KBM-7 (cell line): ENCODE measurements around the gene DCAF6.

Source experiments
- DNase-seq: peaks from one replicate; pipeline ENCODE4 v3.0.0-alpha.2; 2015
- in situ Hi-C: fragments of 300-500 bp; cut with MboI; formaldehyde crosslinking; loops from 2 replicates; pipeline ENCODE4 v1.14.3; 2020; ENCODE audit warnings: low sequenced_read_pairs, low pct_unique_long_range_greater_than_20kb, mixed read lengths

Gene DCAF6

DNA sequence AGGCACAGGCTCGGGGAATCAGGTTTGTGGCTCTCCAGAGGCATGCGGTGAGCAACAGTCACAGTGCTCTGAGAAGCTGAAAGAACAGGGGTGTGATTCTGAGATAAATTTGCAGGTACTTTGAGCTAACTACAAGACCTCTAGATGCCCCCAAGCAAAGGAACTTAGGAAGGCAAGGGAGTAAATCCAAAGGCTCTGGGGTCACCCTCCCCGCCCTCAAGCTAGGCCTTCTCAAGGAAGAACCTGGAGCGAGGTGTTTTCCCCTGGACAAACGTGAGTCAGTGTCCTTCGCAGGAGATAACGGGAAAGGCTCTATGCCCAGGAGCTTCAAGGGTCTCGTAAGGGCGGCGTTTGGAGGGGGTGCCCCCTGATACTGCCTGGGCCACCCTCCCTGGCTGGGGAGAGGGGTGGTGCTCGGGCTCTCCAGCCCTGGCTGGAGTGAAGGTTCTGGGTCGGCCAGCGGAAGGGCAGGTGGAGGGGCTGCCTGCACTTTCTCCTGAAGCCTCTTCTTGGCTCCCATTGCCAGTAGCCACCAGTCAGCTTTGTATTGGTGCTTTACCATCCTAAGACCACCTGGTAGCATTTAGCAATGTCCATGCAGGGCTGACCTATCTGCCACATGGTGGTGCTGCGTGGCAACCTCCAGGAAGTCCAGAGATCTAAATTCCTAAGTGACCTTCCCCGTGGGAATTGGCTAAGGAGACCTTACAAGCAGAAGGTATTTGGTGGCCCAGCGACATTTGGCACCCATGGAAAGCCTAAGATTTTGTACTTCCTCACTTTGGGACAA lies 156.3 kb downstream of the DCAF6 start:
- no peak for DNase-seq
- in situ Hi-C loops: no loop called here

DNA sequence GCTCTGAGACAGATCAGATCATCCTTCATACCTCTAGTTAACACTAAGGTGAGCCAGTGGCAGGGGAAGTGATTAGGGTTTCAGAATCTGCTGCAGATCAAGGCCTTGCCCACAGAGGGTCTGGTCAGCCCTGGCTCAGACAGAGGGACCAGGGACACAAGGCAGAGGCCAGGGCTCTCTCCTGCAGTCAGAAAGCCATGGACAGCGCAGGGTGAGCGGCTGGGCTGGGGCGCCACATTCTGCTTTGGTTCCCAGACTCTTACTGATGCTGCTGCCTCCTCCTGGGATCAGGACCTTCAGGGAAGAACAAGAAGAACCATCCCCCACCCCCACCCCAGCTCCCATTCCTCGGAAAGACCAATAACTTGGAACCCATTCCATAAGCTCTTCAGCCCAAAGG lies 157.1 kb downstream of the DCAF6 start:
- no peak for DNase-seq
- in situ Hi-C loops: no loop called here

DNA sequence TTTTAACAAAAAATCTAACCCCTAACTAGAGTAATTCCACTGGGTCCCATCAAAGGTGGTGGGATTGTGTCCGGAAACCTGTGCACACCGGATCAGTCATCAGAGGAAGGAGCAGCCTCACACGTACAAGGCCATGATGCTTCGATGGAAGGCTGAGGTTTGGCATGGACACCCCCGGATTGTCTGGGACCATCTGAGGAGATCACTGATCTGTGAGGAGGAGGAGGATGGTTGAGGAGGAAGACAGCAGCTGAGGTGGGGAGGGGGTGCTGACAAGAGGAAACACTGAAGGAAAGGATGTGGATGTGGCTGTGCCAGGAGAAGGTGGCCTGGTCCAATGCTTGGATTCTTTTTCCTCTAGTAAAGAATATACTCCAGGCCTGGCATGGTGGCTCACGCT lies 159.0 kb downstream of the DCAF6 start:
- in situ Hi-C loops: no loop called here

DNA sequence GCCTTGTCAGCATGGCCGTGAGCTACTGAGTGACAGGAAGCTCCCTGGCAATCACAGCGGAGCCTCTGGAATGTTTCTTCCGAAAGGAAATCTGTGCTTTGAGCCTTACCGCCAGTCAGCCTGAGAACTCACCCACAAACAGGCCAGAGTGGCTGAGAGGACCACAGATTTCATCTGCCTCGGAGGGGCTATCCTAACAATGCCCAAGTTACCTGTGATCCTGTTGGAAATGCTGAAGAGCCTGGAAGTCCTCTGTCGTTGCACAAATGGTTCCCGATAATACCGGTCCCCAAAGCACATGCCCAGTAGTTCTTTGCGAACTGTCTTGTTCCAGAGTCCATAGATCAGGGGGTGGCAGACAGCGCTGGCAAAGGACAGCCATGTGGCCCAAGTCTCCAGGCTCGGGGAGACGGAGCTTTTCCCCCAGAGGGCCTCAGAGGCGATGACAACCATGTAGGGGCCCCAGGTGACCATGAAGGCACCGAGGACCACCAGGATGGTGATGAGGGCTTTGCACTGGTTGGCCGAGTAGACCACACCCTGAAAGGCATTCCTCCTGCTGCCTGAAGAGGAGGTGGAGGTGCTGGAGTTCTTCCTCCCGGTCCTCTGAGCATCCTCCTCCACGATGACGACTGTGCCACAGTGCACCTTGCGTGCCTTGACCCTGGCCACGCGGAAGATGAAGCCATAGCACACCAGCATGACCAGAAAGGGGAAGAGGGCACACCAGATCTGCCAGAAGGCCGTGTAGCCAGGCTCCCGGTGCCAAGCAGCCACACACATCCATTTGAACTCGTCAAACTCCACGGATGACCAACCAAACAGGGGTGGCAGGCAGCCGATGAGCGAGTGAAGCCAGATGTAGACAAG lies 160.0 kb downstream of the DCAF6 start:
- DNase-seq: no peak
- in situ Hi-C loops: no loop called here

More for the DNA sequence above, 159.0 kb downstream of the DCAF6 start:
- DNase-seq: no peak

DNA sequence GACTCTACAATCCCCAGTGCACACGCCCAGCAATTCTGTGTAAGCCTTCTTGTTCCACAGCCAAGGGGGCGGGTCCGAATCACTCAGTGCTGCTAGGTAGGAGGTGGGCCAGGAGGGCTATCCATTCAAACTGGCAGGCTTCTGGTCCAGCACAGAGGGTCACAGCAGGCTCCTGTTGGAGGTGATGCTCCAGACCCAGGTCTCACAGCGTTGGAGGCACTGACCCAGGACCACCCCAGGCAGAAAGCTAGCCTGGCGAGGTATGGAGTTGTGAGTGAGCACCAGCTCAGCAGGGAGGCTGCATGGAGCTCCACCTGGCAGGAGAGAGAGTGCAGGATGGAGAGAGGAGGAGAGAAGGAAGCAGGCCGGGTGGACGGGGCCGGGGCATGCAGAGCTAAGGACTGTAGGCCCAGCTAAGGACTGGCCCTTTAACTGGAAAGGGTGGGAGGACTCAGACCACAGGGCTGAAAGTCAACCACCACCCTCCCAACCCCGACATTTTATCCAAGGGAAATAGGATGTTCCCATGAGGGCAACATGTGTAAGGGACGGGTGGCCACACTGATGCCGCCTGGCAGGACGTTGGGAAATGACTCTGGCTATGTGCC lies 161.5 kb downstream of the DCAF6 start:
- DNase-seq: no peak
- in situ Hi-C loops: no loop called here

DNA sequence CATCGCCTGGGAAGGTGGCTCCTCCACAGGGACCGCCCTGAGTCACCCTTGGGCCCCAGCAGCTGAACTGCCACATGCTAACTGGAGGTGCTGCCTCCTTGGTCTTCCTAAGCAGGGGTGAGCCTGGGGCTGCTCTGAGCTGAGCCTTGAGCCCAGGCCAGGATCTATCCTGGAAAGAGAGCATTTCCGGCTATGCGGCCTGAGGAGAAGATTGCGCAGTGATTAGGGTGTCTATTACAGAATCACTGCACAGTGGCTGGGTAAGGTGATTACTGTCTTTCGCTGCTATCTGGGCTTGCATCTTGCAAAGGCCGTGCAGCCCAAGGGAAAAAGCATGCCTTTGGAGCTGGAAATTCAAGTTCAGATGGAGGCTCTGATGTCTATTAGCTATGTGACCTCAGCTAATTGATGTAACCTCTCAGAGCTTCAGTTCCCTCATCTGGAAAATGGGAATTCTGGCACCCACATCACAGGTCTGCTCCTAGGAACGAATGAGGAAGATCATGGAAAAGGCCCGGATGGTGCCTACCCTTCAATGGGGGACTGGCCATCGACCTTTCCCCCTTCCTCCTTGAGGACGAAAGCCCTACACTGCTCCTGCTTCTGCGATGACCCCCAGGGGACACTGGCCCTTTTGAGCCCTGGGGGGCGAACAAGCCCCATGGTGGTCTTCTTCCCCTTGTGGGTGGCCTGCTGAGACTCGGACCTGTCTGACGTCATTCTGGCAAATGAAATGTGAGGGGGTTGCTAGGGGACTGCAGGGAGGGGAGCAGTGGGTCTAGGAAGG lies 162.2 kb downstream of the DCAF6 start:
- DNase-seq: no peak
- in situ Hi-C loops: no loop called here

DNA sequence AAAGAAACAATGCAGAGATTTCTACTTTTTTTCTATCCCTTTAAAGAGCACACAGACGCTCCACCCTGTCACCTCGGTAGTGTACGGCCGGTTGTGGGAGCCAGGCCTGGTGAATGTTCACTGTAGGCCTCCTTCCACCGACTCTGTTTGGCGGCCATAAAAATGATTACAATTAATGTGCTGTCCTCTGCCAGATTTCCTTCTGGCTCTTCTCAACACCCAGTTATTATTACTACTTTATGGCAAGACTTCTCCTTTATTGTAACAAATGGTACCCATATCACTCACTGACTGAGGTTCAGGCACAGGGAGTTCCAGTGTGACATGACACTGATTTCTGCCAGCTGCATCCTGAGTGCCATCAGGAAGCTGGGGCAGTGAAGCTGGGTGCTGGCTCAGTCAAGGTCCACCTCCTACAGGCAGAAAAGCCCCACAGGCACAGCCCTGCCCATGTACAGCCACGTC lies 162.9 kb downstream of the DCAF6 start:
- no peak for DNase-seq
- in situ Hi-C loops: no loop called here

DNA sequence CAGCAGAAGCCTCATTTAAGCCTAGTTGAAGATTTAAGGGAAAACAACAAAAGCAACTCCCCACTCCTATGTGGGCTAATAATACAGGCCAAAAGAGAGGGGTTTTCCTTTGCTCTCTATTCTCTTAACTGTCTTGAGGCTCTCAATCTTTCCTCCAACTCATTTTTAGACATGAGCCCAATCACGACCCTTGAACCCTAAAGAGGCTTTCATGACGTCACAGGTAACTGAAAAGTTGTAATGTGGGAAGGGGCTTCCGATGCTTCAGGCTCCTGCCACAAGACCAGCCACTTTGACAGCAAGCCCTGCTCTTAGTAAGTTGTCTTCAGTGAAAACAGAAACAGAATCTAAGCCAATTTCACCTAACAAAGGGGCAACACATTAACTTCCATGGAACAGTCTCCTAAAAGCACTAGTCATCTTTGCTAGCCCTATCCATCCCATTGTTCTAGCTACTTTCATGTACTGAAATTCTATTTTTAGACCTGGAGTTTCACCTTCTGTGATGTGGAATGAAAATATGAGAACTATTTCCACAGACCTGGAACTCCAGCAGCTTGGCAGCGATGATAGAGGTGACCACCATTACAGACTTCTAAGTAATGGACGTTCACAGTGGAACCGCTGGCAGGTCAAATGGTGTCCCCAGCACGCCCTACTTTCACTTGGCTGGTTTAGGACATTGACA lies 164.0 kb downstream of the DCAF6 start:
- in situ Hi-C loops: no loop called here

DNA sequence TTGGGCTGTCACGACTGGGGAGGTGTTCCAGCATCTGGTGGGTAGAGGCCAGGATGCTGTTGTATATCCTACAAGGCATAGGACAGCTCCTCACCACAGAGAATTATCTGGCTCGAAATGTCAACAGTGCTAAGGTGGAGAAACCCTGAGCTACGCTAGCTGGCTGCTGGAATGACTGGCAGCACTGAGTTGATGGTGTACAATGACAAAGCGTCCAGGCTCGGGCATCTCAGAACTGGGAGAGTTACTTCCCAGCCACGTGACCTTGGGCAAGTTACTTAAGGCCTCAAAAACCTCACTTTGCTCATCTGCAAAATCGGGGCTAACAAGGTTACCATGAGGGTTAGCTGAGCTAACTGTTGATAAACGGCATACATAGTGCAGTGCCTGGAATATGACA lies 164.9 kb downstream of the DCAF6 start:
- no peak for DNase-seq
- in situ Hi-C loops: no loop called here

More for the DNA sequence above, 164.0 kb downstream of the DCAF6 start:
- DNase-seq: no peak

DNA sequence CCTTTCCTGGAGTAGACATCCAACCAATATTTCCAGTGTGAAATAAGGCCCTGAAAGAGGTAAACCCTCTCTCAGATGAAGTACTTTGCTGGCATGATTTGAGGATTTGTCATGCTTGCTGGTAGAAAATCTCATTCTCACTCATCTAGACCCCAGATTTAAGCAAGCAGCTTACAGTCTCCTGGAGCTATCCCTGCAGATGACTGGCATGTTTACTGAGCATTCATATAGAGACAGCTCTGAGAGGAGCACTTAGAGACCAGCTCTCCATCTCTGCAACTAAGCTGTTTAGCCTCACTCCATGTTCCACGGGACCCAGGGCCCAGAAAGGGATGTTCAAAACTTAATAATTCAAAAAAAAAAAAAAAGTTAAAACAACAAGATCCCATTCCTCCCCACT lies 166.0 kb downstream of the DCAF6 start:
- in situ Hi-C loops: no loop called here
- no peak for DNase-seq

DNA sequence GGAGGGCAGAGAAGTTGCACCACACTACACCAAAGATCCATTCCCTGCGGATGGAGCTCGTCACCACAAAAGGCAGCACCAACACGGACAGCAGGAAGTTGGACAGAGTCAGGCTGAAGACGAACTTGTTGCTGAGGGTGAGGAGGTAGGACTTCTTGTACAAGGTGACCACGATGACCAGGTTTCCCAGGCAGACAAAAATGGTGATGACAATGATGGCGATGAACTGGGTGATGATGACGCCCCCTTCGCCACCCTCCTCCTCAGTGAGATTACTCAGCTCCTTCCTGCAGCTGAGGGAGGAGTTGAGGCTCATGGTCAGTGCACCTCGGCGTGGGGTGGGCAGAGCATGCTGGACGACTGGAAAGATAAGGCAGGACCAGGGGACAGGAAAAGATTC lies 168.1 kb downstream of the DCAF6 start:
- in situ Hi-C loops: no loop called here
- no peak for DNase-seq

DNA sequence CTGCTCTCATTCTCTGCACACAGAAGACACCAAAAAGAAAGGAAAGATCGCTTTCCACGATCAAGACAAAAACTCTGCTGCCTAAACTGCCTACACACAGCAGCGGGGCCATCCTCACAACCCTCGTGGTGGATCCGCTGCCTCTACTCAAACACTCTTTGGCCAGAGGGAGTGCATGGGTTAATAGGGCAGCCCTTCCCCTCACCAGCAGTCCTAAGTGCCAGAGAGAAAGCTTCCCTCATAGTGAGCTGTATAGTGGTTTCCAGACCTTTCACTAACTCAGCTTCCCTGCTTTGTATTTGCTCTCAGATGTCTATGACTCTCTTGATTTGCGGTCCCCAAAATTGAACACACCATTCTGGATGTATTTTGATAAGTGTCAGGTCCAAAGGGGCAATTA lies 169.4 kb downstream of the DCAF6 start:
- in situ Hi-C loops: no loop called here
- no peak for DNase-seq

DNA sequence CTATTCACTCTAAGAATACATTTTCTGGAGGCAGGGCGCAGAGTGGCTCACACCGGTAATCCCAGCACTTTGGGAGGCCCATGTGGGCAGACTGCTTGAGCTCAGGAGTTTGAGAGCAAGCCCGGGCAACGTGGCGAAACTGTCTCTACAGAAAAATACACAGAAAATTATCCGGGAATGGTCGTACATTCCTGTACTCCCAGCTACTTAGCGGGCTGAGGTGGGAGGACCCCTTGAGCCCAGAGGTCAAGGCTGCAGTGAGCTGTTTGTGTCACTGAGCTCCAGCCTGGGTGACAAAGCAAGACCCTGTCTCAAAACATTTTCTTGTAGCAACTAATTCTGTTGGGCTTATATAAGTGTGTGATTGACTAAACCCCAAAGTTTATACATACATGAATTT lies 169.8 kb downstream of the DCAF6 start:
- no peak for DNase-seq
- in situ Hi-C loops: no loop called here

DNA sequence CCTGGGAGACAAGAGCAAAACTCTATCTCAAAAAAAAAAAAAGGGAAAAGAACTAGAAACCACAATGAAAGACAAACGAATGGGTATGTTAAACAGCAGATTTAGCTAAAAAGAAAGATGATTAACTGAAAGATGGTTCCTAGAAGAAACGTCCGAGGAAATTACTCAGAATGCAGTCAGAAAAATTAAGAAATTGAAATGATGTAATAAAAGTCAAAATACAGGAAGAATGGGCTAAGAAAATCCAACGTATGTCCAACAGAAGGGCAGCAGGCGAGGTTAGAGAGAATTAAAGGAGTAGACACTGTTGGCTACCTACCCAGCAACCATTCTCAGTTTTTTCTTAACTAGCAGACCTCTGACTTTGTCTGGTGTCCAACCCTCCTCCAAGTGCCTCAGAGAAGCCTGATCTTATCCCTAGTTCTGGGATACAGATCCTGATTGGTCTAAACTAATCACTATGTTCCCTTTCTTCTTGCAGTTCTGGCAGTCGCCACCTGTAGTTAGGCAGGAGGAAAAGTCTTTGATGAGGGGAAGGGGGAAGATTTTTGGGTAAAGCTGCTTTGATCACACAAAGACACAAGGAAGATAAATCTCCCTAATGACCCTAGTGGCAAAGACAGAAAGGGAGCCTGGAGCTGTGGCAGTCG lies 174.5 kb downstream of the DCAF6 start:
- DNase-seq: no peak
- in situ Hi-C loops: no loop called here

DNA sequence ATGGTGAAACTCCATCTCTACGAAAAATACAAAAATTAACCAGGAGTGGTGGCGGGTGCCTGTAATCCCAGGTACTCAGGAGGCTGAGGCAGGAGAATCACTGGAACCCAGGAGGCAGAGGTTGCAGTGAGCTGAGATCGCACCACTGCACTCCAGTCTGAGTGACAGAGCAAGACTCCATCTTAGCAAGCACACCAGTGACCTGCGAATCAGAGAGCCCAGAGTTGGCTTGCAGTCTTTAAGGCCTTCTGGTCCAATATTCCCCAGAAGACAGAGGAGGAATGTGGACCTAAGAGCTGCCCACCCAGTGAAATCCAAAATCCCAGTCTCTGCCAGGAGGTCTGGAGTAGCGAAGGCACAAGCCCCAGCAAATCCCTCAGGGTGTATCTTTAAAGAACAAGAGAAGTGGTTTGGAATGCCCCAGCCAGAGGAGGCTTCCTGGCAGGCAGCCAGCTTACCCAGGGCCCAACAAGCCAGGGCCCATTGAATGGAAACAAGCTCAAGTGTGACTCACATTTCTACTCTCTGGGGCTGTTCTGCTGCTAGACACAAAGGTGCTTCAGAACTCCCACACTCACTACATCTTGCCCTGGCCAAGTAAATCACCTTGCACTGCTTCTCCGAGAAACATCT lies 176.3 kb downstream of the DCAF6 start:
- in situ Hi-C loops: no loop called here
- DNase-seq: peak; percentile 28

DNA sequence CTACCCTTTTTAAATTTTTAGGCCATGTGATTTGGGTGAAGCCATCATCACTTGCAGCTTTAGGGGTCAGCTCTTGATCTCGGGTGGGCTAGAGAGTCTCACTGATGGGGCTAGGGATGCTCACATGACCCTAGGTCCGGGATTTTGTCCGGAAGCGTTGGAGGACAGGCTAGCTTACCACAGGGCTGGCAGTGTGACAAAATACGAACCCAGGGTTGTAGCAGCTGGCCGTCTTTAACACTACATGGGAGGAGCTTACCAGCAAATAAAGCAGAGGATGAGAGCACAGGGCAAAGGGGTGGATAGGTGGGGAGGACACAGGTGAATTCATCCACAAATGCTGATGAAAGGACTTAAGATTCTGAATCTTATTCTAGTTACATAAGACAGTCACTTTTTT lies 178.4 kb downstream of the DCAF6 start:
- no peak for DNase-seq
- in situ Hi-C loops: no loop called here

DNA sequence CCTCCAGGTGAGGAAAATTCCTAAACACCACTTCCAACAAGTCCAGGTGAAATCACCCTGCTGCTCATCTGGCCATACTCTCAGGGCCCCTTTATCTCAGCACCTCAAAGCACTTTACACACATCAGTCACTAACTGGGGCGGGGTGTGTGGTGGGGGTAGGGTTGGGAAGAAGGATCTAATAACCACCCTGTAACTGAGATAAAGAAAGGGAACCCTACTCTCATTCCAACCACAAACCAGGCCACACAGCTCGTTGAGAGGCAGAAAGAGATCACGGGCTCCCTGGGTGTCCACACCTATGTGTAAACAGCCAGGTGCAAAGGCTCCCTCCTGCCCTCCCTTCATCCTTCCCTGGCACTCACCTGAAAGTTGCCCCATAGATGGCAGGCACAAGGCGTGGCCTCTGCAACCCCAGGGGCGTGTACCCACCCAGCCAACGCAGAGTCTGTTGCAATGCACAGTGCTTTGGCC lies 179.9 kb downstream of the DCAF6 start:
- in situ Hi-C loops: no loop called here

DNA sequence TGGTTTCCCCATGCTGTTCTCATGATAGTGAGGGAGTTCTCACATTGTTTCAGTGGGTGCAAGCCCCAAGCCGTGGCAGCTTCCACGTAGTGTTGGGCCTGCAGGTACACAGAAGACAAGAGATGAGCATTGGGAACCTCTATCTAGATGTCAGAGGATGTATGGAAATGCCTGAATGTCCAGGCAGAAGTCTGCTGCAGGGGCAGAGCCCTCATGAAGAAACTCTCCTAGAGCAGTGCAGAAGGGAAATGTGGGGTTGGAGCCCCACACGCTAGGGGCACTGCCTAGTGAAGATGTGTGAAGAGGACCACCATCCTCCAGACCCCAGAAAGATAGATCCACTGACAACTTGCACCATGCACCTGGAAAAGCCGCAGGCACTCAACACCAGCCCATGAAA lies 183.3 kb downstream of the DCAF6 start:
- DNase-seq: no peak
- in situ Hi-C loops: no loop called here

More for the DNA sequence above, 179.9 kb downstream of the DCAF6 start:
- DNase-seq: no peak
